Smooth muscle cell (in vitro differentiated cells): ENCODE data around the gene IP6K3. TPM values are rescaled to one million over a fixed set of nuclear protein-coding genes. Genes with fewer than 3 reads are reported as not detected.

Source experiments
- DNase-seq: peaks from one replicate; lab custom pipeline; 2025; ENCODE audit not compliant: unreplicated experiment; lab: John Stamatoyannopoulos, UW
- H2AFZ ChIP-seq: fragments of 200-600 bp; sonication (generic); 2 replicates; pipeline ENCODE4 v1.6.0; 2016; ENCODE audit warnings: antibody characterized with exemption, low read depth, mild to moderate bottlenecking
- H3F3A ChIP-seq: fragments of 200-600 bp; sonication (generic); 2 replicates; pipeline ENCODE4 v1.6.0; 2017; ENCODE audit warnings: antibody characterized with exemption, low read depth
- H3K27ac ChIP-seq: fragments of 200-600 bp; sonication (generic); 2 replicates; pipeline ENCODE4 v1.5.1; 2016; ENCODE audit warnings: low read depth, mild to moderate bottlenecking
- H3K27me3 ChIP-seq: fragments of 200-600 bp; sonication (generic); 2 replicates; pipeline ENCODE4 v1.6.1; 2016; ENCODE audit warnings: low read depth, mild to moderate bottlenecking
- H3K36me3 ChIP-seq: fragments of 200-600 bp; sonication (generic); 2 replicates; pipeline ENCODE4 v1.5.1; 2016; ENCODE audit warnings: low read depth
- H3K4me1 ChIP-seq: fragments of 200-600 bp; sonication (generic); 2 replicates; pipeline ENCODE4 v1.5.1; 2016; ENCODE audit warnings: low read depth
- H3K4me2 ChIP-seq: fragments of 200-600 bp; sonication (generic); 2 replicates; pipeline ENCODE4 v1.6.0; 2016; ENCODE audit warnings: mild to moderate bottlenecking
- H3K4me3 ChIP-seq: fragments of 200-600 bp; sonication (generic); 2 replicates; pipeline ENCODE4 v1.5.1; 2016; ENCODE audit warnings: mild to moderate bottlenecking
- H3K79me2 ChIP-seq: fragments of 200-600 bp; sonication (generic); 2 replicates; pipeline ENCODE4 v1.6.0; 2016; ENCODE audit warnings: low read depth, mild to moderate bottlenecking
- H3K9ac ChIP-seq: fragments of 200-600 bp; sonication (generic); 2 replicates; pipeline ENCODE4 v1.6.0; 2016; ENCODE audit warnings: low read depth
- H3K9me3 ChIP-seq: fragments of 200-600 bp; sonication (generic); replicated peaks from 2 replicates; pipeline ENCODE4 v1.5.1; 2016; ENCODE audit warnings: low read depth
- H4K20me1 ChIP-seq: fragments of 200-600 bp; sonication (generic); 2 replicates; pipeline ENCODE4 v1.6.0; 2016; ENCODE audit warnings: low read depth
- CTCF ChIP-seq: fragments of 200-600 bp; sonication (generic); IDR thresholded peaks from 2 replicates; pipeline ENCODE4 v1.5.1; 2017; ENCODE audit warnings: borderline replicate concordance, mild to moderate bottlenecking, antibody characterized with exemption; ENCODE audit not compliant: insufficient read depth, poor library complexity, severe bottlenecking
- WGBS: methylation state at CpG from one replicate; pipeline ENCODE4 v1.1.7; 2016; ENCODE audit warnings: low lambda C conversion rate; 5-methylcytosine and 5-hydroxymethylcytosine counted together
- polyA plus RNA-seq: library from polyadenylated mRNA; unstranded; fragments of >200 nt; fragmentation: Nextera tagmentation; extraction: Ambion mirVana; gene quantifications from 2 replicates; pipeline ENCODE4 v1.2.1, GENCODE V29; 2016
- total RNA-seq: library from RNA; depleted of rRNA; stranded (reverse); fragments of >200 nt; gene quantifications from 2 replicates; pipeline ENCODE4 v1.2.3, GENCODE V29; 2014

The IP6K3 gene
- total and polyA plus RNA-seq, 2 experiments from 2014 or later = 2.6 to 5.6 TPM

GRCh38 chr6:33735216-33735615 is 11.5 kb downstream of the IP6K3 start:
- DNase-seq = no peak
- H4K20me1 ChIP-seq = no peaks in the 10 kb centered on the region
- no peak overlapping the region for H3K4me2 ChIP-seq
- H3F3A ChIP-seq = no peaks in the 10 kb centered on the region
- H3K27me3 ChIP-seq = no peaks in the 10 kb centered on the region
- H2AFZ ChIP-seq = no peak overlapping the region
- no peaks in the 10 kb centered on the region for H3K79me2 ChIP-seq
- 96% methylated on average over 18 of the region's 18 CpGs for WGBS
- no peaks in the 10 kb centered on the region for H3K36me3 ChIP-seq
- no peak overlapping the region for H3K9ac ChIP-seq
- no peaks in the 10 kb centered on the region for H3K4me1 ChIP-seq
- no peaks in the 10 kb centered on the region for H3K9me3 ChIP-seq
- no peak for TF ChIP-seq CTCF
- no peak overlapping the region for H3K27ac ChIP-seq
- no peak overlapping the region for H3K4me3 ChIP-seq

- no peaks in the 10 kb centered on the region for H3F3A ChIP-seq
- no peak for DNase-seq
- no peaks in the 10 kb centered on the region for H3K4me1 ChIP-seq
- no peaks in the 10 kb centered on the region for H3K79me2 ChIP-seq
- H3K4me3 ChIP-seq = no peak overlapping the region
- H3K9me3 ChIP-seq = no peaks in the 10 kb centered on the region
- no peaks in the 10 kb centered on the region for H3K36me3 ChIP-seq
- no peak overlapping the region for H3K9ac ChIP-seq
- no peaks in the 10 kb centered on the region for H4K20me1 ChIP-seq
- no peak overlapping the region for H3K4me2 ChIP-seq
- no peak for TF ChIP-seq CTCF
- no peak overlapping the region for H2AFZ ChIP-seq
- WGBS = 93% methylated on average over 8 of the region's 8 CpGs
- no peak overlapping the region for H3K27ac ChIP-seq
- H3K27me3 ChIP-seq = no peaks in the 10 kb centered on the region
Observed at GRCh38 chr6:33733709-33734007, 13.0 kb downstream of the IP6K3 start.

GRCh38 chr6:33732817-33733708 is 13.6 kb downstream of the IP6K3 start:
- no peak for TF ChIP-seq CTCF
- Histone ChIP-seq H3K4me1 (no peaks in the 10 kb centered on the region), H3K4me2 (no peak overlapping the region), H3K79me2 (no peaks in the 10 kb centered on the region), H3F3A (no peaks in the 10 kb centered on the region), H4K20me1 (no peaks in the 10 kb centered on the region), H3K4me3 (no peak overlapping the region), H3K9me3 (no peaks in the 10 kb centered on the region), H3K9ac (no peak overlapping the region), H3K27ac (no peak overlapping the region), H2AFZ (no peak overlapping the region), H3K27me3 (no peaks in the 10 kb centered on the region), H3K36me3 (no peaks in the 10 kb centered on the region)
- DNase-seq = no peak
- 81% methylated on average over 13 of the region's 13 CpGs for WGBS

- DNase-seq = no peak
- H3F3A ChIP-seq = no peaks in the 10 kb centered on the region
- TF ChIP-seq CTCF = no peak
- H3K9ac ChIP-seq = no peak overlapping the region
- no peak overlapping the region for H3K27ac ChIP-seq
- no peak overlapping the region for H3K4me3 ChIP-seq
- no peaks in the 10 kb centered on the region for H4K20me1 ChIP-seq
- WGBS = 92% methylated on average over 6 of the region's 6 CpGs
- H3K79me2 ChIP-seq = no peaks in the 10 kb centered on the region
- no peak overlapping the region for H3K4me2 ChIP-seq
- H3K36me3 ChIP-seq = no peaks in the 10 kb centered on the region
- H3K4me1 ChIP-seq = no peaks in the 10 kb centered on the region
- H3K27me3 ChIP-seq = no peaks in the 10 kb centered on the region
- H3K9me3 ChIP-seq = no peaks in the 10 kb centered on the region
- H2AFZ ChIP-seq = no peak overlapping the region
Observed at GRCh38 chr6:33732385-33732784, 14.3 kb downstream of the IP6K3 start.
